Neural cell (in vitro differentiated cells): Measurements from ENCODE around the gene UBE2O. TPM values are rescaled to one million over a fixed set of nuclear protein-coding genes. Genes with fewer than 3 reads are reported as not detected.

Experiments
- H2AFZ ChIP-seq: fragments of 200-600, 300-800 bp; sonication (generic), shearing (Covaris generic); 2 replicates; pipeline ENCODE4 v1.6.0; 2014; ENCODE audit warnings: low read depth, mild to moderate bottlenecking, antibody characterized with exemption, low read length, moderate library complexity
- H3F3A ChIP-seq: fragments of 200-600 bp; shearing (Covaris generic); 2 replicates; pipeline ENCODE4 v1.6.1; 2016; ENCODE audit warnings: mild to moderate bottlenecking, moderate library complexity, mixed read lengths, antibody characterized with exemption, low read length; ENCODE audit not compliant: insufficient read depth, poor library complexity, severe bottlenecking
- H3K27ac ChIP-seq: fragments of 200-600, 300-800 bp; sonication (generic), shearing (Covaris generic); 2 replicates; pipeline ENCODE4 v1.5.1; 2014; ENCODE audit warnings: mild to moderate bottlenecking, low read length, moderate library complexity
- H3K27me3 ChIP-seq: fragments of 300-800, 200-600 bp; sonication (generic), shearing (Covaris generic); 2 replicates; pipeline ENCODE4 v1.6.0; 2014; ENCODE audit warnings: mild to moderate bottlenecking, low read depth, low read length, moderate library complexity; ENCODE audit not compliant: insufficient read depth
- H3K36me3 ChIP-seq: fragments of 300-800, 200-600 bp; sonication (generic), shearing (Covaris generic); 2 replicates; pipeline ENCODE4 v1.5.1; 2014; ENCODE audit warnings: mild to moderate bottlenecking, antibody characterized with exemption, low read length, moderate library complexity; ENCODE audit not compliant: insufficient read depth
- H3K4me2 ChIP-seq: fragments of 300-800, 200-600 bp; sonication (generic), shearing (Covaris generic); 2 replicates; pipeline ENCODE4 v1.6.0; 2014; ENCODE audit warnings: mild to moderate bottlenecking, low read length
- H3K4me3 ChIP-seq: fragments of 300-800, 200-600 bp; sonication (generic), shearing (Covaris generic); 2 replicates; pipeline ENCODE4 v1.5.1; 2014; ENCODE audit warnings: mild to moderate bottlenecking, low read length, moderate library complexity
- H3K79me2 ChIP-seq: fragments of 200-600 bp; shearing (Covaris generic); replicated peaks from 2 replicates; pipeline ENCODE4 v1.6.0; 2014; ENCODE audit warnings: mild to moderate bottlenecking, low read length, moderate library complexity; ENCODE audit not compliant: insufficient read depth
- H3K9ac ChIP-seq: fragments of 300-800, 200-600 bp; sonication (generic), shearing (Covaris generic); 2 replicates; pipeline ENCODE4 v1.6.1; 2016; ENCODE audit warnings: mild to moderate bottlenecking, low read length, mixed read lengths
- H3K9me2 ChIP-seq: fragments of 200-600 bp; shearing (Covaris generic); 2 replicates; pipeline ENCODE4 v1.6.1; 2016; ENCODE audit warnings: mild to moderate bottlenecking, low read length, mixed read lengths; ENCODE audit not compliant: insufficient read depth
- H3K9me3 ChIP-seq: fragments of 200-600, 300-800 bp; sonication (generic), shearing (Covaris generic); 2 replicates; pipeline ENCODE4 v1.6.1; 2016; ENCODE audit warnings: mild to moderate bottlenecking, mixed run types, low read length, moderate library complexity, mixed read lengths
- H4K20me1 ChIP-seq: fragments of 200-600 bp; shearing (Covaris generic); 2 replicates; pipeline ENCODE4 v1.6.1; 2016; ENCODE audit warnings: mild to moderate bottlenecking, mixed run types; ENCODE audit not compliant: insufficient read depth
- EP300 ChIP-seq: fragments of 450-650 bp; conservative IDR thresholded peaks from 2 replicates; pipeline ENCODE4 v1.6.1; 2014; ENCODE audit warnings: antibody characterized with exemption, mild to moderate bottlenecking, moderate library complexity; ENCODE audit not compliant: poor library complexity, severe bottlenecking
- EZH2 ChIP-seq: fragments of 200-600, 300-800 bp; shearing (Covaris generic), sonication (generic); IDR thresholded peaks from 2 replicates; pipeline ENCODE4 v1.6.1; 2014; ENCODE audit warnings: antibody characterized with exemption, low read length, borderline replicate concordance, mild to moderate bottlenecking; ENCODE audit not compliant: insufficient read depth, poor library complexity, severe bottlenecking
- MXI1 ChIP-seq: fragments of 450-650 bp; conservative IDR thresholded peaks from 2 replicates; pipeline ENCODE4 v1.6.1; 2014; ENCODE audit warnings: antibody characterized with exemption, mild to moderate bottlenecking; ENCODE audit not compliant: poor library complexity, severe bottlenecking
- POLR2AphosphoS5 ChIP-seq: IDR thresholded peaks from 2 replicates; pipeline ENCODE4 v1.6.1; 2012
- RAD21 ChIP-seq: fragments of 450-650 bp; conservative IDR thresholded peaks from 2 replicates; pipeline ENCODE4 v1.6.1; 2014; ENCODE audit warnings: antibody characterized with exemption, mild to moderate bottlenecking, moderate library complexity
- SMC3 ChIP-seq: fragments of 450-650 bp; conservative IDR thresholded peaks from 2 replicates; pipeline ENCODE4 v1.6.1; 2014; ENCODE audit warnings: antibody characterized with exemption, mild to moderate bottlenecking, moderate library complexity; ENCODE audit not compliant: poor library complexity
- TAF1 ChIP-seq: IDR thresholded peaks from 2 replicates; pipeline ENCODE4 v1.6.1; 2012; ENCODE audit warnings: low read depth
- polyA plus RNA-seq: library from polyadenylated mRNA; depleted of rRNA; stranded (reverse); fragments of >200 nt; gene quantifications from 2 replicates; pipeline ENCODE4 v1.2.3, GENCODE V29; 2014
- TF ChIP-seq, protein P1 (sequence below): fragments of 450-650 bp; IDR thresholded peaks from 2 replicates; pipeline ENCODE4 v1.5.1; 2014; ENCODE audit warnings: antibody characterized with exemption, mild to moderate bottlenecking, moderate library complexity; ENCODE audit not compliant: poor library complexity, severe bottlenecking
- TF ChIP-seq, protein P2 (sequence below): IDR thresholded peaks from 2 replicates; pipeline ENCODE4 v1.6.1; 2012; ENCODE audit warnings: borderline replicate concordance

UBE2O gene
- polyA plus RNA-seq, 1 donor from 2014 or later = 28.0 TPM

- no peaks in the 10 kb centered on the region for H3K36me3 ChIP-seq
- TF ChIP-seq EZH2 (no peak), EP300 (no peak), MXI1 (no peak), TAF1 (no peak)
- TF ChIP-seq, protein P1, sequence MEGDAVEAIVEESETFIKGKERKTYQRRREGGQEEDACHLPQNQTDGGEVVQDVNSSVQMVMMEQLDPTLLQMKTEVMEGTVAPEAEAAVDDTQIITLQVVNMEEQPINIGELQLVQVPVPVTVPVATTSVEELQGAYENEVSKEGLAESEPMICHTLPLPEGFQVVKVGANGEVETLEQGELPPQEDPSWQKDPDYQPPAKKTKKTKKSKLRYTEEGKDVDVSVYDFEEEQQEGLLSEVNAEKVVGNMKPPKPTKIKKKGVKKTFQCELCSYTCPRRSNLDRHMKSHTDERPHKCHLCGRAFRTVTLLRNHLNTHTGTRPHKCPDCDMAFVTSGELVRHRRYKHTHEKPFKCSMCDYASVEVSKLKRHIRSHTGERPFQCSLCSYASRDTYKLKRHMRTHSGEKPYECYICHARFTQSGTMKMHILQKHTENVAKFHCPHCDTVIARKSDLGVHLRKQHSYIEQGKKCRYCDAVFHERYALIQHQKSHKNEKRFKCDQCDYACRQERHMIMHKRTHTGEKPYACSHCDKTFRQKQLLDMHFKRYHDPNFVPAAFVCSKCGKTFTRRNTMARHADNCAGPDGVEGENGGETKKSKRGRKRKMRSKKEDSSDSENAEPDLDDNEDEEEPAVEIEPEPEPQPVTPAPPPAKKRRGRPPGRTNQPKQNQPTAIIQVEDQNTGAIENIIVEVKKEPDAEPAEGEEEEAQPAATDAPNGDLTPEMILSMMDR = no peak
- TF ChIP-seq, protein P2, sequence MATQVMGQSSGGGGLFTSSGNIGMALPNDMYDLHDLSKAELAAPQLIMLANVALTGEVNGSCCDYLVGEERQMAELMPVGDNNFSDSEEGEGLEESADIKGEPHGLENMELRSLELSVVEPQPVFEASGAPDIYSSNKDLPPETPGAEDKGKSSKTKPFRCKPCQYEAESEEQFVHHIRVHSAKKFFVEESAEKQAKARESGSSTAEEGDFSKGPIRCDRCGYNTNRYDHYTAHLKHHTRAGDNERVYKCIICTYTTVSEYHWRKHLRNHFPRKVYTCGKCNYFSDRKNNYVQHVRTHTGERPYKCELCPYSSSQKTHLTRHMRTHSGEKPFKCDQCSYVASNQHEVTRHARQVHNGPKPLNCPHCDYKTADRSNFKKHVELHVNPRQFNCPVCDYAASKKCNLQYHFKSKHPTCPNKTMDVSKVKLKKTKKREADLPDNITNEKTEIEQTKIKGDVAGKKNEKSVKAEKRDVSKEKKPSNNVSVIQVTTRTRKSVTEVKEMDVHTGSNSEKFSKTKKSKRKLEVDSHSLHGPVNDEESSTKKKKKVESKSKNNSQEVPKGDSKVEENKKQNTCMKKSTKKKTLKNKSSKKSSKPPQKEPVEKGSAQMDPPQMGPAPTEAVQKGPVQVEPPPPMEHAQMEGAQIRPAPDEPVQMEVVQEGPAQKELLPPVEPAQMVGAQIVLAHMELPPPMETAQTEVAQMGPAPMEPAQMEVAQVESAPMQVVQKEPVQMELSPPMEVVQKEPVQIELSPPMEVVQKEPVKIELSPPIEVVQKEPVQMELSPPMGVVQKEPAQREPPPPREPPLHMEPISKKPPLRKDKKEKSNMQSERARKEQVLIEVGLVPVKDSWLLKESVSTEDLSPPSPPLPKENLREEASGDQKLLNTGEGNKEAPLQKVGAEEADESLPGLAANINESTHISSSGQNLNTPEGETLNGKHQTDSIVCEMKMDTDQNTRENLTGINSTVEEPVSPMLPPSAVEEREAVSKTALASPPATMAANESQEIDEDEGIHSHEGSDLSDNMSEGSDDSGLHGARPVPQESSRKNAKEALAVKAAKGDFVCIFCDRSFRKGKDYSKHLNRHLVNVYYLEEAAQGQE = no peak
- no peak overlapping the region for H3K27ac ChIP-seq
These were observed 19.8 kb upstream of the UBE2O start for GRCh38 chr17:76472726-76473125.

DNA sequence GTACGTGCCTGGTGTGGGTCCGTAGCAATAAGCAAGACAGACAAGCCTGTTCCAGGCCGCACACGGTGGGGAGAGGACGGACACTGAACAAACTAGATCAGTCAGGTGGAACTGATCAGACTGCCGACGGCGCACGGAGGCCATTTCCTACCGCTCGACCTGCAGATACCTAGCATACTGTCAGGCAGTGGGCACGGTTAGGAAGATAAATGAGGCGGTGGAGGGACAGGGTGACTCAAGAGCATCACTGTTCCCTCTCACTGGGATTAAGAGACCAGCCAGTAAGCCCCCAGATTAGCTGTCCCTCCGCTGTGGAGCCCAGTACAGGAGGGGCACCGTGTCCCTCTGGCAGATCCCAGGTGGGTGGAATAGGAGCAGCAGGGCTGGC, 19.3 kb upstream of the UBE2O start:
- no peak overlapping the region for H3K9ac ChIP-seq
- H4K20me1 ChIP-seq = no peaks in the 10 kb centered on the region
- H3F3A ChIP-seq = no peaks in the 10 kb centered on the region
- no peaks in the 10 kb centered on the region for H3K36me3 ChIP-seq
- no peak overlapping the region for H3K27ac ChIP-seq
- H3K27me3 ChIP-seq = no peaks in the 10 kb centered on the region
- H3K9me3 ChIP-seq = no peaks in the 10 kb centered on the region
- H3K9me2 ChIP-seq = no peaks in the 10 kb centered on the region
- H3K4me3 ChIP-seq = no peak overlapping the region
- no peak overlapping the region for H2AFZ ChIP-seq
- TF ChIP-seq TAF1 = no peak
- TF ChIP-seq, protein P1 = no peak
- TF ChIP-seq, protein P2 = no peak
- no peak for TF ChIP-seq EZH2
- TF ChIP-seq EP300 = no peak
- no peak for TF ChIP-seq SMC3
- no peak for TF ChIP-seq MXI1
- TF ChIP-seq RAD21 = no peak
- no peak for TF ChIP-seq POLR2AphosphoS5
- no peak overlapping the region for H3K4me2 ChIP-seq
- no peaks in the 10 kb centered on the region for H3K79me2 ChIP-seq

More at GRCh38 chr17:76472726-76473125, 19.8 kb upstream of the UBE2O start:
- Histone ChIP-seq H3K4me2 (no peak overlapping the region), H3K79me2 (no peaks in the 10 kb centered on the region), H4K20me1 (no peaks in the 10 kb centered on the region), H3F3A (no peaks in the 10 kb centered on the region), H2AFZ (no peak overlapping the region), H3K27me3 (no peaks in the 10 kb centered on the region), H3K4me3 (no peak overlapping the region), H3K9me2 (no peaks in the 10 kb centered on the region), H3K9me3 (no peaks in the 10 kb centered on the region), H3K9ac (no peak overlapping the region)
